Measurements from ENCODE around the gene C12orf56. TPM values are rescaled to one million over a fixed set of nuclear protein-coding genes. Genes with fewer than 3 reads are reported as not detected.
"Not testable (repeated sequence)": the region's sequence is repeated elsewhere in the genome, so short reads cannot be mapped to it uniquely, and the experiment has no call there.

Gene C12orf56
- total RNA-seq, 1 donor: 0.73 TPM

DNA sequence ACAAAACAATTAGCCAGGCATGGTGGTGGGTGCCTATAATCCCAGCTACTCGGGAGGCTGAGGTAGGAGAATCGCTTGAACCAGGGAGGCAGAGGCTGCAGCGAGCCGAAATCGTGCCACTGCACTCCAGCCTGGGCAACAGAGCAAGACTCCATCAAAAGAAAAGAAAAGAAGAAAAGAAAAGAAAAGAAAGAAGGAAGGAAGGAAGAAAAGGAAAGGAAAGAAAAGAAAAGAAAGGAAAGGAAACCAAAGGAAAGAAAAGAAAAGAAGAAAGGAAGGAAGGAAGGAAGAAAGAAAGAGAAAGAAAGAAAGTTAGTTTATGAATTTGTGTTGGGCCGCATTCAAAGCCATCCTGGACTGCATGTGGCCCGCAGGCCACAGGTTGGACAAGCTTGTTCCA is 172.9 kb downstream of the C12orf56 start:
- not testable (repeated sequence) for H3K4me1 ChIP-seq (ENCODE audit: insufficient read depth, low read length); H3K9me3 ChIP-seq (ENCODE audit: low read depth, low read length); H3K27me3 ChIP-seq (ENCODE audit: insufficient read depth, low read length); H3K4me3 ChIP-seq (ENCODE audit: low read length)

DNA sequence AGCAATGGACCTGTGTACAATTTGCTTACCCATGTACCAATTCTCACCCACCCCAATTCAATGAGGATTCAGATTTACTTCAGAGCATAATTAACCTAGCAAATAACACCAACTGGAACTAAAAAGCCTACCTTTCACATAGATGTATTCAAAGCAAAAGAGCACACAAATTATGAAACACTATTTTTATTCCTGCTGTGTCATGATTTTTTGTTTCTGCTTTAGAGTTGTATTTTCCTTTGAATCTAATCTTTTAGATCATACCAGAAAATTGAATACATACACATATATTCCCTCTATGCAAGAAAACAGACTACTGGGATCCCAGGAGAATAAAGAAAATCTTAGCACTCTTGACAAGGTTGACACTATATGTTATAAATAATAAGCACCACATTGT is 174.3 kb downstream of the C12orf56 start:
- Histone ChIP-seq H3K4me1 (ENCODE audit: insufficient read depth, low read length) (peaks cover 5% of the 10 kb centered on the region), H3K9me3 (ENCODE audit: low read depth, low read length) (no peaks in the 10 kb centered on the region), H3K4me3 (ENCODE audit: low read length) (no peak overlapping the region), H3K27me3 (ENCODE audit: insufficient read depth, low read length) (no peaks in the 10 kb centered on the region)

Other genes with a start within 250 kb of the C12orf56 start
- 22.1 TPM for gene KICS2, start 168.5 kb downstream of the C12orf56 start, total RNA-seq
- gene XPOT, start 13.6 kb upstream of the C12orf56 start, total RNA-seq: 44.6 TPM
- 48.5 TPM for gene TBK1, start 61.4 kb upstream of the C12orf56 start, total RNA-seq
- gene RASSF3, start 219.7 kb upstream of the C12orf56 start, total RNA-seq: 52.8 TPM